ENCODE measurements around the gene PCBP2.
"Not testable (repeated sequence)": the region's sequence is repeated elsewhere in the genome, so short reads cannot be mapped to it uniquely, and the experiment has no call there.

The PCBP2 gene

DNA sequence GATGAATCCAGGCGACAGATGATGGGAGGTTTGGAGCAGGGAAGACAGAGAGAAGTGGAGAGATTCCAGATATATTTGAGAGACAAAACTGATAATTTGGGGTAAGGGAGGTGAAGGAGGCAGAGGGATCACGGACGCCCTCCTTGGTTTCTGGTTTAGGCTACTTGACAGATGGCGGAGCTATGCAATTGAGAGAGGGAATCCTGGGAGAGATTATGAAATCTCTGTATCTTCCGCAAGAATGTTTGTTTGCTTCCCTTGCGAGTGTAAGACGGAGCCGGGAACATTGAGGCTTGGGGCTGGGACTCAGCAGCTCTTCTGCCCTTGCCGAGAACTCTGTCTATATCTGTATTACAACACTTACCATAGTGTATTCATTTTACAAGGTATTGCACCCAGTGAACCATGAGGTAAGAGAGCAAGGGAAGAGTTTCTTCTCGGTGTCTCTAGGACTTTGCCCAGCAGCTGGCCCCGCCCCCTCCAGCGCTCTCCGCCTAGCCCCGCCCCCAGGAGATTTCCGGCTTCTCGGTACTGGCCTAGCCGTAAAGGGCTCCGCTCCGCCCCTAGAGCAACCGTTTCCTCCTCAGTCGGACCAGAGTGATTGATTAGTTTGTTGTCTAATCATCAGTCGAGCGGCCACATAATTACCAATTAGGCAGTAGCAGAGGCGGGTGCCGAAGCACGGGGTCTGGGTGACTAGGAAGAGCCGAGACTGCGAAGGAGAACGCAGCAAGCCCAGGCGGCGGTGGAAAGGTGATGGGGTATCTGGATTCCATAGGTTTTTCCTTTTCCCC, 10.7 kb upstream of the PCBP2 start, which contains the start of gene PRR13:
Gene PRR13, plus strand, starts transcription at position 695 of the 794 bp plus-strand sequence. CDS start 981 bp downstream, outside the sequence.
- peak; percentile 99 for DNase-seq

DNA sequence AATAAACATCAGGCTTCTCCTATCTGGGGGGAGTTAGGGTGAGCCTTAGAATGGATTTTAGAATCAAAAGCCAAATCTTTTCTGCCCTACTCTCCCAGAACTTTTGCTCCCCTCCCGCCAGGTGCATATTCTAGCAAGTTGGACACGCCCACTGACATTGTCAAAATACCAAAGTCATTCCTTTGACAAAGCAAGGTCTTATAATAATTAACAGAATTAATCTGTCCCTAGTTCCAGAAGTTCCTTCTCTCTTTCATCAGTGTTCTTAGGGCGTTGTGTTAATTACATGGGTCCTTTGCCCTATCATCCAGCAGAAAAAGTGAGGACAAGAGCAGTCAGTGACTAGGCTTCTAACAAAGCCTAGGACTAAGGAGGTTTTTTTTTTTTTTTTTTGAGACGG, 7.9 kb upstream of the PCBP2 start:
- DNase-seq: no peak

DNA sequence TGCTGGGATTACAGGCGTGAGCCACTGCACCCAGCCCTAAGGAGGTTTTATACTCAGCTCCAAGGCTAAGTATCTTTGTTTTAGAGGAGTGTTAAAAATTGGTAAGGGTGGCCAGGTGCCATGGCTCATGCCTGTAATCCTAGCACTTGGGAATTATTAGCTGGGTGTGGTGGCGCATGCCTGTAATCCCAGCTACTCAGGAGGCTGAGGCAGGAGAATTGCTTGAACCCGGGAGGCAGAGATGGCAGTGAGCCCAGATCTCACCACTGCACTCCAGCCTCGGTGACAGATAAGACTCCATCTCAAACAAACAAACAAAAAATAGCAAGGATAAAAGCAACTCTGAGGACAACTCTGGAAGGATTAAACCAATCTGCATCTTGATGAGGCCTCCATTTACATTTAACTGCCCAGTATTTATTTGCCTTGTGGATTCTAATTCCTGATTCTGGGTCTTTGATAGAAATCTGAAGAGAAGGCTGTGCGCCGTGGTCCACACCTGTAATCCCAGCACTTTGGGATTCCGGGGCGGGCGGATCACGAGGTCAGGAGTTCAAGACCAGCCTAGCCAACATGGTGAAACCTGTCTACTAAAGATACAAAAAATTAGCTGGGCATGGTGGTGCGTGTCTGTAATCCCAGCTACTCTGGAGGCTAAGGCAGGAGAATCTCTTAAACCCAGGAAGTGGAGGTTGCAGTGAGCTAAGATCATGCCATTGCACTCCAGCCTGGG, 7.1 kb upstream of the PCBP2 start:
- not testable (repeated sequence) for DNase-seq

DNA sequence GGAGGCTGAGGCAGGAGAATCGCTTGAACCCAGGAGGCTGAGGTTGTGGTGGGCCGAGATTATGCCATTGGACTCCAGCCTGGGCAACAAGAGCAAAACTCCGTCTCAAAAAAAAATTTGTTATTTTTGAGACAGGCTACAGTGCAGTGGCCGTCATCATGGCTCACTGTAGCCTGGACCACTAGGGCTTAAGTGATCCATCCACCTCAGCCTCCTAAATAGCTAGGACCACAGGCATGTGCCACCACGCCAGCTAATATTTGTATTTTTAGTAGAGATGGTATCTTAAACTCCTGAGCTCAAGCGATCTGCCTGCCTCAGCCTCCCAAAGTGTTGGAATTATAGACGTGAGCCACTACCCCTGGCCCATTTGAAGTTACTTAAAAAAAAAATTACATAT, 966 bp upstream of the PCBP2 start:
- no peak for DNase-seq

DNA sequence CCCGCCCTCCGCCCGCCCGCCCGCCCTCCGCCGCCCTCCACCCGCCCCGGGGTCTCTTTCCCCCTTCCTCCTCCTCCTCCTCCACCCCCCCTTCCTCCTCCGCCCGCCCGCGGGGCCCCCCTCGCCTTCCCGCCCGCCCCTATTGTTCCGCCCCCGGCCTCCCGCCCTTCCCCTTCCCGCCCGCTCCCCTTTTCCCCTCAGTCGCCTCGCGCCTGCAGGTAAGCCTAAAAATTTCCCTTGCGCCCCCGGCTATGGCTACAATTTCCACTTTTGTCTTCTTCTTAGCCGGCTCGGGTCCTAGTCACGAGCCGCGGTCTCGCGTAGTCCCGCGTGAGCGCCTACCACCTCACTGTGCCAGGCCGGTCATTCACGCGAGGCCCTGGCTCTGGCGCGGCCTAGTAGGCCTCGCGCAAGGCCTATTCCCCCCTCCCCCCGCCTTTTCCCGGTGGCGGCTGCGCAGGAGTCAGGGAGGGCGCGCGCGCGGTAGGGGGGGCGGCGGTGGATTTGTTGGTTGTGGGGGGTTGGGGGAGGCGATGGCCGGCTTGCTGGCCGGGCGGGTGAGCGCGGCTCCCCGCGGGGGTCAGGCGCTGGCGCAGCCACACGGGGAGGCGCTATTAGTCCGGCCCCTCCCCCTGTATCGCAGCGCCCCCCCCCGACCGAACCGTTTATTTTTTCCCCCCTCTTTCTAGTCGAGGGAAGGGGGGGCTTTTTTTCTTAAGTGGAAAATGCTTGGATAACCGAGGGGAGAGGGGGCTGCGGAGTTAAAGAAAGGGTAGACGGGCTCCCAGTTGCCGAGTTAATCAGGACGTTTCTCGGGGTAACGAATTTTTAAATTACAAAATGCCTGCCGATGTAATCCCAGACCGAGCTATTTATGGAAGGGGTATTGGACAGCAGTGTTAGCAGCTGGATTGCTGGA, 516 bp downstream of the PCBP2 start:
- peak; percentile 84 for DNase-seq

DNA sequence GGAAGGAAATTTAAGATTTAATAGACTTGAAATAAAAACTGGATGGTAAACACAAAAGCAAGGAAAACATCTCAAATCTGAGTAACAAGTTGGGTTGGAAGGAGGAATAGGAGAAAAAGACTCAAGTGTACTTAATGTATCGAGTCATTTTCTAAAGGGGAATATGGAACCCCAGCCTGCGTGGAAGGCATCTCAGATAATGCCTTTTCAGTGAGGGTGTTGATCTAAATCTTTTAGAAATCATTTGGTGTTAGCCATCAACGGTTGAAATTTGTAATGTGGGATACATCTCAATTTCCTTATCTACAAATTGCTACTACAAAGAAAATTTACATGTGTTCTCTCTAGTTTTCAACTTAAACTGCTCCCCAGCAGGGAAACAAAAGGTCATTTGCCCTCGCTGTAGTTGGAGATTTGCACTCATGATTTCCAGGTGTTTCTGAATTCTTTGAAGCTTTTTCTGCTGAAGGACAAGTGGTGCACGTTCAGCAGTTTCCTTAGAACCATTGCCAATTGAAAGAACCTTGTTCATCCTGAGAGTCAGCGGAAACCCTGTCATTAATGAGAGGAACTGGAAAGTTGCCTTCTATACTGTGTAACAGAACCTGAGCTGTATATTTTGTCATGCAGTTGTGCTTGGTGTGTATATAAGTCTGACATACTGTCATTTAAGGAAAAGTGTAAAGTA, 2.2 kb downstream of the PCBP2 start:
- DNase-seq: no peak

DNA sequence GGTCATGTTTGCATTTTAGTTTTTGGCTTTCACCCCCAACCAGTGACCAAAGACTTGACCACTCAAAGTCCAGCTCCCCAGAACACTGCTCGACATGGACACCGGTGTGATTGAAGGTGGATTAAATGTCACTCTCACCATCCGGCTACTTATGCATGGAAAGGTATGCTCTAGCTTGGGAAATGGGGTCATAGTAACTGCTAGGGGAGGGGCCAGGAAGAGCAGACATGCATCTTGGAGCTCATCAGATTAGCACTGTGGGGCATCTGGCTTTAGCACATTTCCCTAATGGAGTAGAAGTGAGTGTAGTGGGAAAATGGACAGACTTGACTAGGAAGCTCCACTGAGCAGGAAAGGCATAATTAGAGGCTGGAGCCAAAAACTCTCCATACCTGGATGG, 2.8 kb downstream of the PCBP2 start:
- no peak for DNase-seq

DNA sequence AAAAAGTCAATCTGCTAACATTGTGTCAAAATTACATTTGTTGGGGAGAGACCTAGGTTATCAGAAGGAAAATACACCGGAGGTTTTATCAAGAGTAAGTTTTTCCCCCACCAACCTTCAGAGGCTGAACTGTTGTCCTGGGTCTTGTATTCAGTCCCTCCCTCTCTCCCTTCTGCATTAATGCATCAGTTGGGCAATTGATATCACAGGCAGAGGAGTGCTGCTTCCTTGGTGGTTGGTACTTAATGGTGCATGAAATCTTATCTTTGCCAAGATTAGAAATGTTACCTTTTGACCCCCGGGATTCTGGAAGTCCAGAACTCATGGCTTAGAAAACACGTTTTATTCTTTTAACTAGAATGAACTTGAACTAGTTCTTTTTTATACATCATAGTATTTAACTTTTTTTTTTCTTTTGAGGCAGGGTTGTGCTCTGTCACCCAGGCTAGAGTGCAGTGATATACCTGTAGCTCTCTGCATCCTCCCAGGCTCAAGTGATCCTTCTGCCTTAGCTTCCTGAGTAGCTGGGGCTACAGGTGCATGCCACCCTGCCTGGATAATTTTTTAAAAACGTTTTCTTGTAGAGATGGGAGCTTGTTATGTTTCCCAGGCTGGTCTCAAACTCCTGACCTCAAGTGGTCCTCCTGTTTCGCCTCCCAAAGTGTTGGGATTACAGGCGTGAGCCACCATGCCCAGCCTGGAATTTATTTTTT, 4.9 kb downstream of the PCBP2 start:
- DNase-seq: no peak

DNA sequence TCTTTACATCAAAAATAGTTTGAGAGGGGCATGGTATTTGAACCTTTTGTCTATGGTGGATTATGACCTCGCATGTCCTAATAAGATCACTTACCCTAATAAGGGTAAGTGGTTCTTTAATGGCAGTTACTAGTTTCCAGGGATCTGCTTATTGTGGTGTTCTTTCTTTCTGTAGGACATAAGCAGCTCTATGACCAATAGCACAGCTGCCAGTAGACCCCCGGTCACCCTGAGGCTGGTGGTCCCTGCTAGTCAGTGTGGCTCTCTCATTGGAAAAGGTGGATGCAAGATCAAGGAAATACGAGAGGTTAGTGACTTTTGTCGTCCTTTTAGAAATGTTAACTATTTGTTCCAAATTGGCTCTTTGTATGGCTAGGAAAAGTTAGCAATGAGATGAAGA, 7.2 kb downstream of the PCBP2 start:
- no peak for DNase-seq

DNA sequence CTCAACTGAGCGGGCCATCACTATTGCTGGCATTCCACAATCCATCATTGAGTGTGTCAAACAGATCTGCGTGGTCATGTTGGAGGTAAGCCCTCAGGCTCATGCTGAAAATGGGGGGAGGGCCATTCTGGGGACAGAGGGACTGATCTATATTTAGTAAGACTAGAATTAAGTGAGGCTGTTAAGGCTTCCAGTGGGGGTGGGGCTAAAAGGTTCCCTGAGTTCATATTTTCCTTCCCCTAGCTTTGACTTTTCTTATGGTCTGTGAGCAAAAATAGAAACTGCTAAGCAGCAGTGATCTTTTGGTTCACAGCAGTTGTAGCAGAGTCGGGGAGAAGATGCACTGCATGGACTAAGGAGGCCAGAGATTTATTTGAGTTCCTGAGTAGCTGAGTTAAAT, 9.2 kb downstream of the PCBP2 start:
- DNase-seq: no peak

DNA sequence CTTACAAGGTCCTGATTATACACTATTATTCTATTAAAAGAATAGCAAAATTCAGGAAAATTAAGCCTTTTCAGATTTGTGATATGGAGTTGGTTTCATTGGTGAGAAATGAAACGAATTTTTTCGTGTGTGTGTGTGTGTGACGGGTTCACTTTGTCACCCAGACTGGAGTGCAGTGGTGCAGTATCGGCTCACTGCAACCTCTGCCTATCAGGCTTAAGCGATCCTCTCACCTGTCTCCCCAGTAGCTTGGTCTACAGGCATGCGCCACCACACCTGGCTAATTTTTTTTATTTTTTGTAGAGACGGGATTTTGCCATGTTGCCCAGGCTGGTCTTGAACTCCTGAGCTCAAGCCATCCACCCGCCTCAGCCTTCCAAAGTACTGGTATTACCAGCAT, 9.7 kb downstream of the PCBP2 start:
- no peak for DNase-seq

DNA sequence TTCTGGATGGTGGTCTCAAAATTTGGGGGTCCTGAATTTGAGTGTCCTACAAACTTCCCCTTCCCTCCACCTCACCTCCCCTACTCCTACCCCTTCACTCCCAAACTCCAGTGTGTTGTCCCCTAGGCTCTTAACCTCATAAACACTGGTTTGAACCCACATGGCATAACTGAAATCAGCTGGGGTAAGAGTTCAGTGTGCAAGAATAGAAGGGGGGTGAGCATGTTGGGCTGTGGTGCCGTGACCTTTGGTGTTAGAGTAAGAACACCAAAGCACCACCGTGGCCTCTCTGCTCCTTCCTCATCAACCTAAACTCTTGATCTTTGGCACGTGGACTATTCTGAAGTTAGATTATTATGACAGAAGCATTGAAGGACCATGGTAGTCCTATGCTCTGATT, 11.0 kb downstream of the PCBP2 start:
- no peak for DNase-seq

DNA sequence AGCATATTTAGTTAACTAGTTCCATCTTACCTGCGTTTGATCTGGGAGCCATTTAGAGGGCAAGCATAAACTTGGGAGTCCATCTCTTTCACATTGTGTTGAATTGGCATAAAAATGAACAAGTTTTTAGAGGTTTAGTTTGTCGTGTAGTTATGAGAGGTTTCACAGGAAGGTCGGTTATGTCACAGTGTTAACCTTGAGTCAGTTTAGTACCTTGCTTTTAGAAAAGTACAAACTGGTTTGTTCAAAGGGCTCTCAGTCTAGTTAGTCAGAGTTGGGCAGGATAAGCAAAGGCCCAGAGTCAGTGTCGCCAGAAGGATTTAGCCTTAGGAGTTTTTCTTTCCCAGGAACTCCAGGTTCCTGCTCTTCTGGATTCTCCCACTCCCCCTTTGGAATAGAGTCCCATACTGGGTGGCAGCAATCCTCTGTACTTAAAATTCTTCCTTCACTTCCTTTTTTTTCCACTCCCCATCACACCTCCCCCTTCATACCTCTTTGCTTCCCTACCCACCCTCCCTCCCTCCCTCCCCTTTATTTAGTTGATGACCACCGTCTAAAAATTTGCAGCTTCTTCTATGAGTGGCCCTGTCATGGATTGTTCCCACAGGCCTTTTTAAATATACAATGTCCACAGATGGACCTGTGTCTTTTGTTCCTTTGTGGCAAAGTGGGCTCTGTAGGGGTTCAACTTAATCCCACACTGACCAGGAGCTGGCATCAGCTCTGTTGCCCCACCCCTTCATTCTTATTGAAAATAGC, 12.1 kb downstream of the PCBP2 start:
- DNase-seq: no peak

DNA sequence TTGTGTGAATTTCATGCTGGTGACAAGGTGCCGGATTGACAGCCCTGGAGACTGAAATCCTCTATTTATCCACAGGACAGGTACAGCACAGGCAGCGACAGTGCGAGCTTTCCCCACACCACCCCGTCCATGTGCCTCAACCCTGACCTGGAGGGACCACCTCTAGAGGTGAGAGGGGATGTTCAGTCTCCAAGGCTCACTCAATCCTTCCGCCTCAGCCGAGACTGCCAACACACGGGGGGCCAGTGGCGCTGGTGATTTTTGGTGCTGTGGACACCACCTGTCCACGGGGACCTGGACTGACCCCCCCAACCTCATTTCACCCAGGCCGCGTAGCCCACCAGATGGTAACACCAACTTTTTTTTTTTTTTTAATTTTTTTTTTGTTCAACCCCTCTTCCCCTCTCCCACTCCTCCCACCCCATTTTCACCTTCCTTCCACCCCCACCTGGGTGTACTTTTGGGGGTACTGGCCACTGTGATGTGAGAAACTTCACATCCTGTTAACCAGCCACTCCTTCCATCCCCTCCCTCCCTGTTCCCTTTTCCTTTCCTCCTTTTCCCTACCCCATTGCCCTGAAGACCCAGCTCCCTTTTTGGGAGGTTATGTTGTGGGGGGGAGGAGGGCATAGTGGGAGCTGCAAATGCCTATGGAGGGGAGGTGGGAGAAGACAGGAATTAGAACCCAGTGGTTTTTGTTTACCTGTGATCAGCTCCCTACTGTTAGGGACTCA, 12.9 kb downstream of the PCBP2 start:
- DNase-seq: no peak

DNA sequence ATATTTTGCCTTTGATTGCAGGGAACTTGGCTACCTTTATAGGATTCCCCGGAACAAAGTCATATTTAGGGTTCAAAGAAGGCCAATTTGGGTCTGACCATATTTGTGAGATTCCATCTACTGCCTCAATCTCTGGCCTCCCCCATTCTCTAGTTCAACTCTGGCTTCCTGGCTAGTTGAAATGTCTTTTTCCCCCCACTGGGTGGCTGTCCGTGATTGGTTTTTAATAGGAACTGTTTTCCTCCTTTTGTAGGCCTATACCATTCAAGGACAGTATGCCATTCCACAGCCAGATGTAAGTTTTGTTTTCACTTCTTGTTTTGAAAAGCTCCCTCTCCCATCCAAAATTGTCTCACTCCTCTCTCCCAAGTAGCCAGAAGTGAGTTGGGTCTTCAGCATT, 13.8 kb downstream of the PCBP2 start:
- DNase-seq: no peak

DNA sequence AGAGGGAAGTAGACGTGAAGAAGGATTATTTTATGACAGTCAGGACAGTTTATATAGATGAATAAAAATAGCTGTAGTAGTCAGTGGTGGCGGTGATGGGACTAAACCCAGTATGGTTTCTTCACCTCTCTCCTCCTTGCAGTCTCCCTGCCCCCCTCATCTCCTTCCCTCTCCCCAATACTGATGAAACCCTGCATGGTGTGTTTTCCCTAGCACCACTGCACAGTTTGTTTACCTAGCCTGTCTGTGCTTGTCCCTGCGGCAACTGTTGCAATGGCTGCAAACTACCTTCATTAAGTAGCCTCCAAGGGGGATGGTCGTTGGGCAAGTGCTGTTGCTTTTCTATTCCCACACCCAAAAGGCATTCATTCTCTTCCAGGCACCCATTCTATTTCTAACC, 14.7 kb downstream of the PCBP2 start:
- no peak for DNase-seq

DNA sequence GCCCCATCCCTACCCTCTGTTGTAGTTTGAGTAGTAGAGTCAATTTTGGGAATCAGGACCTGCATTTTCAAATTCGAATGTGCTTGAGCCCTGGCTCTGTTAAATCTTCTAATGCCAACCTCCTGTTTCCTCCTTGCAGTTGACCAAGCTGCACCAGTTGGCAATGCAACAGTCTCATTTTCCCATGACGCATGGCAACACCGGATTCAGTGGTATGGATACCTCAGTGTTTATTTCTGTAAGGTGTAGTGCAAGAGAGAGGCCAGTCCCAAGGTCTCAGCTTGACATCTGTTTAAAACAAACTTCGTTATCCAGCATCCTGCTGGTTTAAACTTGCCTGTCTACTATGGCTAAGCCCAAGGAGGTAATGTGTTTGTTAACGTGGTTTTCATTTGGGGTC, 15.2 kb downstream of the PCBP2 start:
- no peak for DNase-seq

DNA sequence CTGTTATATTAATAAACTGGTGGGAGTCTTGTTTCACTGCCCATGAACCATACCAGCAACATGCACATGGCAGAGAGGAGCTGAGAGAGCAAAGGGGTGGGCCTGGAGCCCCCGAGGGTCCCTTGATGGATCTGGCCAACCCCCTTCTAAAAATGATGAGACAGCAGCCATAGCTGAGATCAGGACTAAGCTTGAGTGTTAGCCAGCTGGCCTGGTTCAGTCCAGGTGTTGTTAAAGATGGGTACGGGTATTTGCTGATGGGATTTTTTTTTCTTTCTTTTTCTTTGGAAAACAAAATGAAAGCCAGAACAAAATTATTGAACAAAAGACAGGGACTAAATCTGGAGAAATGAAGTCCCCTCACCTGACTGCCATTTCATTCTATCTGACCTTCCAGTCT, 16.0 kb downstream of the PCBP2 start:
- no peak for DNase-seq

DNA sequence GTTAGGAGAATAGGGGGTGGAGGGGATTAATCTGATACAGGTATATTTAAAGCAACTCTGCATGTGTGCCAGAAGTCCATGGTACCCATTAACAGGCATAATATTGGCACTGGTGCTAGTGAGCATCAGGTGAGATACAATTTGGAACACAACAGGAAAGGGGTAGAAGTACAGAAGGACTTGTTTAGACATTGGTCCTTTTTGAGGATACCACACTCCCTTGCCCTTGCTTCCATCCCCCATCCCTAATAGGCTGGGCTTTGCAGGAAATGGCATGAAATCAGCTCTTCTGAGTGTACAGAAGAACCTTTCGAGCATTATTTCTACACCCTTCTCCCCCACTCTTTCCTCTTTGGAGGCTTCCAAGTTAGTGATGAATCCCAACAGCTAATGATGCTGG, 16.4 kb downstream of the PCBP2 start:
- no peak for DNase-seq

DNA sequence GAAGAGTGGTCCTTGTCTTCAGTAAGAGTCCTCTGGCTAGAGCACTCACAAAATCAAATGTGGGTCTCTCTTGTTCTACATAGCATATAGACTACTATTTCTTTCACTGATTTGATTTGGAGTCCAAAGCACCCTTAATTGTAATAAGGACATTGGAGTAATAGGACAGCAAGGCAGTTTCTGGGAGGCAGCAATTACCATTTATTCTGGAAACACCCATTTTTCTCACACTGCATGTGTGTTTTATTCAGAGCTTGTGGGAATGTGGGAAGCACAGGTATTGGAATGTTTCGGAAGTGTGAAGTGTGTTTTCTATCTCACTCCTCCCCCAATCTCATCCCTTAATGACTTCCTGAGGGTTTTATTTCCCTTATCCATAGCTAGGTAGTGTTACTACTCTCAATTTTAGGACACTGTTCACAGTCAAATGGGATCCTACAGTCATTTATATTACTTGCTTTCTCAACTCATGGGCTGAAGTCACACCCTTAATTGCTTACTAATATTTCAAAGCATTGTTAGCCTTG, 20.2 kb downstream of the PCBP2 start:
- no peak for DNase-seq
